DND-41 (cell line): ENCODE measurements around the gene NDUFS1.

Experiments
- EZH2 ChIP-seq: IDR thresholded peaks from 3 replicates; pipeline ENCODE4 v1.6.1; 2012; ENCODE audit warnings: borderline replicate concordance, low read depth, mild to moderate bottlenecking, moderate library complexity, low read length, inconsistent platforms; ENCODE audit not compliant: severe bottlenecking
- TF ChIP-seq, protein P1 (sequence below): IDR thresholded peaks from 2 replicates; pipeline ENCODE4 v1.5.1; 2012; ENCODE audit warnings: borderline replicate concordance, low read length, moderate library complexity, mild to moderate bottlenecking; ENCODE audit not compliant: poor library complexity, severe bottlenecking; ENCODE audit errors: extremely low read depth

- TF ChIP-seq, protein P1, sequence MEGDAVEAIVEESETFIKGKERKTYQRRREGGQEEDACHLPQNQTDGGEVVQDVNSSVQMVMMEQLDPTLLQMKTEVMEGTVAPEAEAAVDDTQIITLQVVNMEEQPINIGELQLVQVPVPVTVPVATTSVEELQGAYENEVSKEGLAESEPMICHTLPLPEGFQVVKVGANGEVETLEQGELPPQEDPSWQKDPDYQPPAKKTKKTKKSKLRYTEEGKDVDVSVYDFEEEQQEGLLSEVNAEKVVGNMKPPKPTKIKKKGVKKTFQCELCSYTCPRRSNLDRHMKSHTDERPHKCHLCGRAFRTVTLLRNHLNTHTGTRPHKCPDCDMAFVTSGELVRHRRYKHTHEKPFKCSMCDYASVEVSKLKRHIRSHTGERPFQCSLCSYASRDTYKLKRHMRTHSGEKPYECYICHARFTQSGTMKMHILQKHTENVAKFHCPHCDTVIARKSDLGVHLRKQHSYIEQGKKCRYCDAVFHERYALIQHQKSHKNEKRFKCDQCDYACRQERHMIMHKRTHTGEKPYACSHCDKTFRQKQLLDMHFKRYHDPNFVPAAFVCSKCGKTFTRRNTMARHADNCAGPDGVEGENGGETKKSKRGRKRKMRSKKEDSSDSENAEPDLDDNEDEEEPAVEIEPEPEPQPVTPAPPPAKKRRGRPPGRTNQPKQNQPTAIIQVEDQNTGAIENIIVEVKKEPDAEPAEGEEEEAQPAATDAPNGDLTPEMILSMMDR: no peak
- TF ChIP-seq EZH2: no peak
These were observed 16.9 kb upstream of the NDUFS1 start for GRCh38 chr2:206176121-206176520.
